ENCODE results near the gene GDPD2. TPM values are rescaled to one million over a fixed set of nuclear protein-coding genes. Genes with fewer than 3 reads are reported as not detected.

Gene GDPD2
- polyA plus RNA-seq, 2 of the 4 experiments (the other 2 are of a cell fraction) = 0.04 to 0.12 TPM

GRCh38 chrX:70454441-70455365 is 31.6 kb downstream of the GDPD2 start:
- ChIA-PET POLR2A (no interaction called here), CTCF (interaction anchor here (0.6 to 4.7 kb wide), 15 partner anchors 8 to 1920 kb away, joined by 3 to 29 read pairs (median 4); partner anchors contain the start of gene DLG3)
- ATAC-seq (peak; percentile 64 to 81), FAIRE-seq (no peak), DNase-seq (ENCODE audit: low read depth in 1 of 2, low spot score in 1 of 2) (peak; percentile 50 to 57)
- H3K4me1 ChIP-seq = 0 out of 3 replicates have a peak, but pooled peaks cover 3% of the 10 kb centered on the region
- WGBS (ENCODE audit: missing lambda C conversion rate) = 24% methylated on average over 20 of the region's 48 CpGs
- no peaks in the 10 kb centered on the region for H3K9me3 ChIP-seq
- peak overlapping the region; percentile 85 for H3K4me2 ChIP-seq
- TF ChIP-seq TP53 (CRISPR knock-in tag; IDR thresholded peaks at IDR 0.05) = no peak
- TF ChIP-seq RCOR1 (IDR thresholded peaks at IDR 0.05; ENCODE audit: low read depth, low read length) = no peak
- TF ChIP-seq PHF8 (IDR thresholded peaks at IDR 0.05; ENCODE audit: borderline replicate concordance, low read depth) = no peak
- peak; percentile 73 for TF ChIP-seq SMC3 (IDR thresholded peaks at IDR 0.05)
- peak; percentile 82 to 86 for TF ChIP-seq RAD21 (conservative IDR thresholded peaks at IDR 0.05 in 1 of 2, IDR thresholded peaks at IDR 0.05 in 1 of 2)
- TF ChIP-seq BCL3 (IDR thresholded peaks at IDR 0.05) = no peak
- peak; percentile 73 for TF ChIP-seq CTCF (IDR thresholded peaks at IDR 0.05)
- peak overlapping the region; percentile 49 to 75 for H3K27ac ChIP-seq
- peak overlapping the region; percentile 40 for H3K4me3 ChIP-seq

- WGBS (ENCODE audit: missing lambda C conversion rate) = 92% methylated on average over 31 of the region's 32 CpGs
- H3K27ac ChIP-seq = peak overlapping the region; percentile 49 to 75; a peak in 5 of 6 replicates
- peak overlapping the region; percentile 85 for H3K4me2 ChIP-seq
- no peaks in the 10 kb centered on the region for H3K9me3 ChIP-seq
- CTCF ChIA-PET = interaction anchor here (0.5 to 4.7 kb wide), 8 partner anchors 7 to 1921 kb away, joined by 3 to 29 read pairs (median 4); partner anchors contain the start of gene DLG3
- H3K4me3 ChIP-seq = peak overlapping the region; percentile 40
- POLR2A ChIA-PET = no interaction called here
- FAIRE-seq (no peak), ATAC-seq (no peak), DNase-seq (ENCODE audit: low read depth in 1 of 2, low spot score in 1 of 2) (no peak)
- H3K4me1 ChIP-seq = 0 out of 3 replicates have a peak, but pooled peaks cover 3% of the 10 kb centered on the region
- no peak for TF ChIP-seq TFCP2L1 (CRISPR knock-in tag; IDR thresholded peaks at IDR 0.05)
- TF ChIP-seq RCOR1 (IDR thresholded peaks at IDR 0.05; ENCODE audit: low read depth, low read length) = no peak
- no peak for TF ChIP-seq ZNF302 (CRISPR knock-in tag; IDR thresholded peaks at IDR 0.05)
- TF ChIP-seq EHMT2 (IDR thresholded peaks at IDR 0.05; ENCODE audit: low read depth) = no peak
- no peak for TF ChIP-seq RNF2 (IDR thresholded peaks at IDR 0.05; ENCODE audit: borderline replicate concordance, low read depth)
- no peak for TF ChIP-seq POLR2A (IDR thresholded peaks at IDR 0.05; ENCODE audit: low read length)
- no peak for TF ChIP-seq RFX5 (IDR thresholded peaks at IDR 0.05)
Measured at GRCh38 chrX:70455366-70456202, 32.5 kb downstream of the GDPD2 start.

- Histone ChIP-seq H3K4me1 (0 out of 3 replicates have a peak, but pooled peaks cover 3% of the 10 kb centered on the region), H3K9me3 (no peaks in the 10 kb centered on the region), H3K27ac (no peak overlapping the region), H3K4me2 (no peak overlapping the region), H3K4me3 (no peak overlapping the region)
- POLR2A ChIA-PET = no interaction called here
- no peak for FAIRE-seq
- 97% methylated on average over 2 of the region's 2 CpGs for WGBS (ENCODE audit: missing lambda C conversion rate)
- DNase-seq (ENCODE audit: low read depth in 1 of 2, low spot score in 1 of 2) = no peak
- ATAC-seq = no peak
- CTCF ChIA-PET = interaction anchor here (0.8 kb wide), 1 partner anchor 8 kb away, joined by 5 read pairs; no protein-coding TSS in a partner anchor
- no peak for TF ChIP-seq JUNB (IDR thresholded peaks at IDR 0.05)
- no peak for TF ChIP-seq HOXB5 (CRISPR knock-in tag; IDR thresholded peaks at IDR 0.05)
- no peak for TF ChIP-seq SREBF2 (IDR thresholded peaks at IDR 0.05)
- no peak for TF ChIP-seq ZNF302 (CRISPR knock-in tag; IDR thresholded peaks at IDR 0.05)
- TF ChIP-seq SMC3 (IDR thresholded peaks at IDR 0.05) = no peak
- TF ChIP-seq MAFK (IDR thresholded peaks at IDR 0.05; ENCODE audit: partially characterized antibody) = no peak
- TF ChIP-seq NFE2L2 (conservative IDR thresholded peaks at IDR 0.05; ENCODE audit: low read length) = no peak
- TF ChIP-seq HOXA7 (CRISPR knock-in tag; IDR thresholded peaks at IDR 0.05) = no peak
- TF ChIP-seq ATOH8 (CRISPR knock-in tag; IDR thresholded peaks at IDR 0.05; ENCODE audit: low read depth) = no peak
- TF ChIP-seq JUN (IDR thresholded peaks at IDR 0.05) = no peak
- no peak for TF ChIP-seq RAD21 (conservative IDR thresholded peaks at IDR 0.05 in 1 of 2, IDR thresholded peaks at IDR 0.05 in 1 of 2)
- no peak for TF ChIP-seq E2F6 (IDR thresholded peaks at IDR 0.05; ENCODE audit: borderline replicate concordance, low read depth)
- no peak for TF ChIP-seq ZFP36 (IDR thresholded peaks at IDR 0.05; ENCODE audit: borderline replicate concordance, partially characterized antibody)
Measured at GRCh38 chrX:70456256-70456655, 33.1 kb downstream of the GDPD2 start.

All from A549 (cell line).